ENCODE measurements around the gene FOXK1. TPM values are rescaled to one million over a fixed set of nuclear protein-coding genes. Genes with fewer than 3 reads are reported as not detected.

Gene FOXK1
- total and polyA plus RNA-seq, 2 of the 13 experiments (the other 11 are each of a cell fraction or from before 2014, with no cell fraction given), result 4.6 to 8.8 TPM

DNA sequence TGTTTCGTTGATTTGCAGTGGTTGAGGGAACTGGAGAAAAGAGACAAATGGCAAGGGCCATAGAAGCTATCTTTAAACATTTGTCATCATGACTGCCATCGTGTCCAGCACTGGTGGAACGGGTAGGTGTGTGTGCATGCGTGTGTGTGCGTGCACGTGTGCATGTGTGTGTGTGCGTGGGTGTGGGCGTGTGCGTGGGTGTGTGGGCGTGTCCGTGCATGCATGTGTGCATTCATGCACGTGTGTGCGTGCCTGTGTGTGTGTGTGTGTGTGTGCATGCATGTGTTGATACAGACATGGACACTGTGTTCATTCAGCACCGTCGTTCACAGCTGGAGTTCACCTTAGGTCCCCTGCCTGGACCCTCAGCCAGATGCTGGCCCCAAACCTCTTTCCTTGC lies 55.2 kb downstream of the FOXK1 start:
- in situ Hi-C loops (cut with HindIII; ENCODE audit: extremely low pct_ligation_motif_present, low pct_unique_long_range_greater_than_20kb), result no loop called here
- Histone ChIP-seq H4K20me1 (ENCODE audit: insufficient read depth, low read length) (peaks cover 9% of the 10 kb centered on the region), H3K27ac (ENCODE audit: extremely low read length, insufficient read depth, low read length) (no peak overlapping the region), H3K27me3 (ENCODE audit: control insufficient read depth in 1 of 2, insufficient read depth in 2 of 2, low read length in 2 of 2) (no peaks in the 10 kb centered on the region), H3K36me3 (replicated peaks in 1 of 2; ENCODE audit: control insufficient read depth in 1 of 2, insufficient read depth in 2 of 2, low read length in 2 of 2) (peaks cover 18 to 25% of the 10 kb centered on the region in 2 experiments), H3K9me3 (ENCODE audit: low read length) (no peaks in the 10 kb centered on the region), H3K4me1 (ENCODE audit: insufficient read depth, low read length) (peaks cover 53% of the 10 kb centered on the region), H3K4me2 (ENCODE audit: low read depth, low read length) (no peak overlapping the region), H2AFZ (ENCODE audit: low read length) (no peak overlapping the region), H3K79me2 (ENCODE audit: insufficient read depth, low read length) (peaks cover 50% of the 10 kb centered on the region), H3K4me3 (replicated peaks in 1 of 3; ENCODE audit: insufficient read depth in 1 of 3, low read depth in 2 of 3, low read length in 3 of 3) (no peak overlapping the region), H3K9ac (ENCODE audit: insufficient read depth, low read depth, low read length) (no peak overlapping the region)
- FAIRE-seq (no peak), DNase-seq (ENCODE audit: low spot score) (no peak), ATAC-seq (no peak)
- 95% methylated on average over 12 of the region's 15 CpGs for WGBS (ENCODE audit: low lambda C conversion rate)
- ChIA-PET CTCF (ENCODE audit: low intra/inter-chr PET ratio, low total read pairs) (no interaction called here), POLR2A (no interaction called here)
- intact Hi-C loops (cut with micrococcal nuclease; ENCODE audit: unreplicated experiment), result loop anchor here (5.0 kb wide), 1 partner anchor 55 kb away; the partner anchor contains the start of gene FOXK1
- no TSS peak for BruUV-seq (replicated peaks)
- TF ChIP-seq MBD4 (IDR thresholded peaks at IDR 0.05; ENCODE audit: borderline replicate concordance, low read length), result no peak
- no peak for TF ChIP-seq ZNF644 (CRISPR knock-in tag; IDR thresholded peaks at IDR 0.05; ENCODE audit: low read depth)
- TF ChIP-seq, protein P1, sequence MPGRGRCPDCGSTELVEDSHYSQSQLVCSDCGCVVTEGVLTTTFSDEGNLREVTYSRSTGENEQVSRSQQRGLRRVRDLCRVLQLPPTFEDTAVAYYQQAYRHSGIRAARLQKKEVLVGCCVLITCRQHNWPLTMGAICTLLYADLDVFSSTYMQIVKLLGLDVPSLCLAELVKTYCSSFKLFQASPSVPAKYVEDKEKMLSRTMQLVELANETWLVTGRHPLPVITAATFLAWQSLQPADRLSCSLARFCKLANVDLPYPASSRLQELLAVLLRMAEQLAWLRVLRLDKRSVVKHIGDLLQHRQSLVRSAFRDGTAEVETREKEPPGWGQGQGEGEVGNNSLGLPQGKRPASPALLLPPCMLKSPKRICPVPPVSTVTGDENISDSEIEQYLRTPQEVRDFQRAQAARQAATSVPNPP (CRISPR knock-in tag; IDR thresholded peaks at IDR 0.05), result no peak
- TF ChIP-seq, protein P2, sequence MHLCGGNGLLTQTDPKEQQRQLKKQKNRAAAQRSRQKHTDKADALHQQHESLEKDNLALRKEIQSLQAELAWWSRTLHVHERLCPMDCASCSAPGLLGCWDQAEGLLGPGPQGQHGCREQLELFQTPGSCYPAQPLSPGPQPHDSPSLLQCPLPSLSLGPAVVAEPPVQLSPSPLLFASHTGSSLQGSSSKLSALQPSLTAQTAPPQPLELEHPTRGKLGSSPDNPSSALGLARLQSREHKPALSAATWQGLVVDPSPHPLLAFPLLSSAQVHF (CRISPR knock-in tag; IDR thresholded peaks at IDR 0.05), result no peak
- no peak for TF ChIP-seq IKZF1 (IDR thresholded peaks at IDR 0.05)
- no peak for TF ChIP-seq MIXL1 (CRISPR knock-in tag; IDR thresholded peaks at IDR 0.05)
- TF ChIP-seq ZNF124 (CRISPR knock-in tag; IDR thresholded peaks at IDR 0.05), result no peak
- TF ChIP-seq CHCHD3 (CRISPR knock-in tag; IDR thresholded peaks at IDR 0.05), result no peak
- TF ChIP-seq ZNF607 (CRISPR knock-in tag; IDR thresholded peaks at IDR 0.05; ENCODE audit: borderline replicate concordance), result no peak
- no peak for TF ChIP-seq KAT2B (IDR thresholded peaks at IDR 0.05; ENCODE audit: borderline replicate concordance, low read depth, low read length)
- TF ChIP-seq SYNCRIP (IDR thresholded peaks at IDR 0.05; ENCODE audit: insufficient read depth, low read depth, low read length), result no peak
- TF ChIP-seq ZNF672 (CRISPR knock-in tag; IDR thresholded peaks at IDR 0.05), result no peak
- no peak for TF ChIP-seq ZNF224 (CRISPR knock-in tag; IDR thresholded peaks at IDR 0.05)
- no peak for TF ChIP-seq ETV6 (CRISPR knock-in tag; conservative IDR thresholded peaks at IDR 0.05)
- TF ChIP-seq, protein P3, sequence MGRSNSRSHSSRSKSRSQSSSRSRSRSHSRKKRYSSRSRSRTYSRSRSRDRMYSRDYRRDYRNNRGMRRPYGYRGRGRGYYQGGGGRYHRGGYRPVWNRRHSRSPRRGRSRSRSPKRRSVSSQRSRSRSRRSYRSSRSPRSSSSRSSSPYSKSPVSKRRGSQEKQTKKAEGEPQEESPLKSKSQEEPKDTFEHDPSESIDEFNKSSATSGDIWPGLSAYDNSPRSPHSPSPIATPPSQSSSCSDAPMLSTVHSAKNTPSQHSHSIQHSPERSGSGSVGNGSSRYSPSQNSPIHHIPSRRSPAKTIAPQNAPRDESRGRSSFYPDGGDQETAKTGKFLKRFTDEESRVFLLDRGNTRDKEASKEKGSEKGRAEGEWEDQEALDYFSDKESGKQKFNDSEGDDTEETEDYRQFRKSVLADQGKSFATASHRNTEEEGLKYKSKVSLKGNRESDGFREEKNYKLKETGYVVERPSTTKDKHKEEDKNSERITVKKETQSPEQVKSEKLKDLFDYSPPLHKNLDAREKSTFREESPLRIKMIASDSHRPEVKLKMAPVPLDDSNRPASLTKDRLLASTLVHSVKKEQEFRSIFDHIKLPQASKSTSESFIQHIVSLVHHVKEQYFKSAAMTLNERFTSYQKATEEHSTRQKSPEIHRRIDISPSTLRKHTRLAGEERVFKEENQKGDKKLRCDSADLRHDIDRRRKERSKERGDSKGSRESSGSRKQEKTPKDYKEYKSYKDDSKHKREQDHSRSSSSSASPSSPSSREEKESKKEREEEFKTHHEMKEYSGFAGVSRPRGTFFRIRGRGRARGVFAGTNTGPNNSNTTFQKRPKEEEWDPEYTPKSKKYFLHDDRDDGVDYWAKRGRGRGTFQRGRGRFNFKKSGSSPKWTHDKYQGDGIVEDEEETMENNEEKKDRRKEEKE (IDR thresholded peaks at IDR 0.05), result no peak
- TF ChIP-seq, protein P4, sequence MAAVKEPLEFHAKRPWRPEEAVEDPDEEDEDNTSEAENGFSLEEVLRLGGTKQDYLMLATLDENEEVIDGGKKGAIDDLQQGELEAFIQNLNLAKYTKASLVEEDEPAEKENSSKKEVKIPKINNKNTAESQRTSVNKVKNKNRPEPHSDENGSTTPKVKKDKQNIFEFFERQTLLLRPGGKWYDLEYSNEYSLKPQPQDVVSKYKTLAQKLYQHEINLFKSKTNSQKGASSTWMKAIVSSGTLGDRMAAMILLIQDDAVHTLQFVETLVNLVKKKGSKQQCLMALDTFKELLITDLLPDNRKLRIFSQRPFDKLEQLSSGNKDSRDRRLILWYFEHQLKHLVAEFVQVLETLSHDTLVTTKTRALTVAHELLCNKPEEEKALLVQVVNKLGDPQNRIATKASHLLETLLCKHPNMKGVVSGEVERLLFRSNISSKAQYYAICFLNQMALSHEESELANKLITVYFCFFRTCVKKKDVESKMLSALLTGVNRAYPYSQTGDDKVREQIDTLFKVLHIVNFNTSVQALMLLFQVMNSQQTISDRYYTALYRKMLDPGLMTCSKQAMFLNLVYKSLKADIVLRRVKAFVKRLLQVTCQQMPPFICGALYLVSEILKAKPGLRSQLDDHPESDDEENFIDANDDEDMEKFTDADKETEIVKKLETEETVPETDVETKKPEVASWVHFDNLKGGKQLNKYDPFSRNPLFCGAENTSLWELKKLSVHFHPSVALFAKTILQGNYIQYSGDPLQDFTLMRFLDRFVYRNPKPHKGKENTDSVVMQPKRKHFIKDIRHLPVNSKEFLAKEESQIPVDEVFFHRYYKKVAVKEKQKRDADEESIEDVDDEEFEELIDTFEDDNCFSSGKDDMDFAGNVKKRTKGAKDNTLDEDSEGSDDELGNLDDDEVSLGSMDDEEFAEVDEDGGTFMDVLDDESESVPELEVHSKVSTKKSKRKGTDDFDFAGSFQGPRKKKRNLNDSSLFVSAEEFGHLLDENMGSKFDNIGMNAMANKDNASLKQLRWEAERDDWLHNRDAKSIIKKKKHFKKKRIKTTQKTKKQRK (IDR thresholded peaks at IDR 0.05; ENCODE audit: low read length), result no peak
- no peak for TF ChIP-seq NFE2L2 (IDR thresholded peaks at IDR 0.05; ENCODE audit: low read length)

All from HepG2 (cell line).